Heart left ventricle (tissue), 13 donors: Measurements from ENCODE around the gene OSTC.

Source experiments
- CTCF ChIP-seq, 12 donors: fragments of 200-600 bp; sonication (generic) in 4 of 12; IDR thresholded peaks; one replicate each; pipeline versions ENCODE4 v1.5.0 to v1.8.0; 2018 to 2022; ENCODE audit warnings: antibody characterized with exemption in 12 of 12, mild to moderate bottlenecking in 5 of 12
- POLR2A ChIP-seq, 2 donors: fragments of 450-650 bp; IDR thresholded peaks; one replicate each; pipeline ENCODE4 v1.6.1; 2017; ENCODE audit warnings: antibody characterized with exemption in 2 of 2, mild to moderate bottlenecking in 2 of 2, moderate library complexity in 2 of 2
- donor health status: ischemic (EF 13 %, LVEDD 7.1; RV severe dilation, severe dysfunction).
- donor health status: DM: no; HTN: yes; CAD: no.
- donor health status: DM: no; HTN: no; CAD: no.
- donor health status: ischemic (EF 25% LVEDD 6.9; RV normal size, moderate dysfunction).
- donor health status: ischemic (EF 25% LVEDD 5.7; RV mildly dilated, moderate dysfunction).
- donor health status: ischemic (EF 35%, LVEDD 5.7; RV mildly dilated, moderate dysfunction).
- donor health status: nonischemic (EF 11% LVEDD 7.7; RV severe dilation, severe dysfunction).
- donor health status: DM: yes; HTN: yes; CAD: no.
- donor health status: PGD.
- donor health status: ischemic (EF 29% LVEDD 5.4; RV normal size, mild dysfunction).
- donor health status: nonischemic (EF 23%, LVEDD 6.1; RV moderate dilation, normal function).

- no peak for TF ChIP-seq CTCF (IDR thresholded peaks at IDR 0.05)
- no peak for TF ChIP-seq POLR2A (IDR thresholded peaks at IDR 0.05)
These were observed 30.9 kb upstream of the OSTC start for GRCh38 chr4:108619372-108620100.
